Astrocyte (in vitro differentiated cells and primary cell): Measurements from ENCODE around the gene RASA1. TPM values are rescaled to one million over a fixed set of nuclear protein-coding genes. Genes with fewer than 3 reads are reported as not detected.

Source experiments
- DNase-seq: peaks from one replicate; pipeline ENCODE4 v3.0.0-alpha.2; 2010; ENCODE audit warnings: low read depth
- FAIRE-seq: peaks from 2 replicates; lab custom pipeline; 2011; peaks lifted over from hg19 to GRCh38; lab: Jason Lieb, UNC
- H2AFZ ChIP-seq: 2 replicates; pipeline ENCODE4 v1.6.0; 2012; ENCODE audit warnings: low read depth, low read length, inconsistent platforms
- H3K27ac ChIP-seq: 2 replicates; pipeline ENCODE4 v1.5.1; 2011; ENCODE audit warnings: low read depth, low read length, inconsistent platforms
- H3K27me3 ChIP-seq: 2 replicates; pipeline ENCODE4 v1.6.0; 2011; ENCODE audit warnings: low read length, inconsistent platforms; ENCODE audit not compliant: insufficient read depth
- H3K36me3 ChIP-seq: 2 replicates; pipeline ENCODE4 v1.5.1; 2011; ENCODE audit warnings: low read length, inconsistent platforms; ENCODE audit not compliant: insufficient read depth
- H3K4me1 ChIP-seq: 2 replicates; pipeline ENCODE4 v1.5.1; 2011; ENCODE audit warnings: low read length, inconsistent platforms; ENCODE audit not compliant: insufficient read depth
- H3K4me2 ChIP-seq: 2 replicates; pipeline ENCODE4 v1.6.0; 2012; ENCODE audit warnings: low read length, inconsistent platforms
- H3K4me3 ChIP-seq: 2 replicates; pipeline ENCODE4 v1.5.1; 2011; ENCODE audit warnings: low read depth, mild to moderate bottlenecking, low read length, inconsistent platforms; ENCODE audit not compliant: insufficient read depth
- H3K79me2 ChIP-seq: 2 replicates; pipeline ENCODE4 v1.6.0; 2012; ENCODE audit warnings: mild to moderate bottlenecking, low read length, inconsistent platforms; ENCODE audit not compliant: insufficient read depth
- H3K9ac ChIP-seq: 2 replicates; pipeline ENCODE4 v1.6.0; 2012; ENCODE audit warnings: mild to moderate bottlenecking, low read length, inconsistent platforms
- H3K9me3 ChIP-seq: 2 replicates; pipeline ENCODE4 v1.5.1; 2012; ENCODE audit warnings: low read depth, mild to moderate bottlenecking, low read length, inconsistent platforms; ENCODE audit not compliant: insufficient read depth
- H4K20me1 ChIP-seq: 2 replicates; pipeline ENCODE4 v1.6.0; 2012; ENCODE audit warnings: low read length, inconsistent platforms; ENCODE audit not compliant: insufficient read depth
- H3K27ac Mint-ChIP-seq: one replicate; pipeline ENCODE4 v1.8.0; 2021; ENCODE audit warnings: mild to moderate bottlenecking, mixed read lengths; ENCODE audit not compliant: unreplicated experiment
- H3K27me3 Mint-ChIP-seq: one replicate; pipeline ENCODE4 v1.8.0; 2021; ENCODE audit warnings: low read depth, mixed read lengths; ENCODE audit not compliant: unreplicated experiment
- H3K36me3 Mint-ChIP-seq: one replicate; pipeline ENCODE4 v1.8.0; 2021; ENCODE audit warnings: low read depth, mixed read lengths; ENCODE audit not compliant: unreplicated experiment
- H3K4me1 Mint-ChIP-seq: one replicate; pipeline ENCODE4 v1.8.0; 2021; ENCODE audit warnings: low read depth, mixed read lengths; ENCODE audit not compliant: unreplicated experiment
- H3K4me3 Mint-ChIP-seq: one replicate; pipeline ENCODE4 v1.8.0; 2021; ENCODE audit warnings: mild to moderate bottlenecking, moderate library complexity, mixed read lengths; ENCODE audit not compliant: unreplicated experiment
- H3K9me3 Mint-ChIP-seq: one replicate; pipeline ENCODE4 v1.8.0; 2021; ENCODE audit warnings: mild to moderate bottlenecking, mixed read lengths; ENCODE audit not compliant: unreplicated experiment
- CTCF ChIP-seq: IDR thresholded peaks from 2 replicates; pipeline ENCODE4 v1.5.1; 2011; ENCODE audit warnings: low read depth, mild to moderate bottlenecking, inconsistent platforms, low read length, moderate library complexity; ENCODE audit not compliant: insufficient read depth
- EZH2 ChIP-seq: IDR thresholded peaks from 2 replicates; pipeline ENCODE4 v1.6.1; 2012; ENCODE audit warnings: mild to moderate bottlenecking, low read length, inconsistent platforms; ENCODE audit not compliant: insufficient read depth
- total RNA-seq: library from RNA; stranded (reverse); gene quantifications from 2 replicates; pipeline ENCODE4 v1.2.1, GENCODE V29; 2021

RASA1 gene
- total RNA-seq, 1 donor from 2014 or later = 62.8 TPM

GRCh38 chr5:87412630-87413342 lies 145.1 kb downstream of the RASA1 start, which contains the start of gene CCNH:
Gene CCNH (minus strand): TSS chr5:87412930. CDS start chr5:87412794, 136 bp downstream.
- Histone ChIP-seq H3K9ac (peak within 1 kb of the TSS; percentile 99), H3K4me3 (peak within 1 kb of the TSS; percentile 100), H3K4me1 (peaks cover 8% of the 10 kb centered on the region), H2AFZ (peak within 1 kb of the TSS; percentile 88), H3K4me2 (peak within 1 kb of the TSS; percentile 100), H3K36me3 (peaks cover 22% of the 10 kb centered on the region), H4K20me1 (peaks cover 14% of the 10 kb centered on the region), H3K27ac (peak within 1 kb of the TSS; percentile 98), H3K79me2 (peaks cover 47% of the 10 kb centered on the region), H3K27me3 (no peaks in the 10 kb centered on the region), H3K9me3 (no peaks in the 10 kb centered on the region)
- Mint-ChIP-seq H3K9me3 (no peaks in the 10 kb centered on the region), H3K4me1 (peaks cover 8% of the 10 kb centered on the region), H3K27ac (peak within 1 kb of the TSS; percentile 90), H3K27me3 (no peaks in the 10 kb centered on the region), H3K4me3 (peak within 1 kb of the TSS; percentile 97), H3K36me3 (no peaks in the 10 kb centered on the region)
- FAIRE-seq = peak; percentile 56
- TF ChIP-seq EZH2 = no peak
- TF ChIP-seq CTCF = no peak
- DNase-seq = peak; percentile 94

GRCh38 chr5:87413343-87413645 lies 145.6 kb downstream of the RASA1 start:
- Histone ChIP-seq H3K4me1 (peaks cover 8% of the 10 kb centered on the region), H3K4me2 (peak overlapping the region; percentile 100), H3K9ac (peak overlapping the region; percentile 99), H3K36me3 (peaks cover 18% of the 10 kb centered on the region), H4K20me1 (peaks cover 14% of the 10 kb centered on the region), H2AFZ (peak overlapping the region; percentile 82), H3K27ac (peak overlapping the region; percentile 98), H3K9me3 (no peaks in the 10 kb centered on the region), H3K79me2 (peaks cover 43% of the 10 kb centered on the region), H3K4me3 (peak overlapping the region; percentile 100), H3K27me3 (no peaks in the 10 kb centered on the region)
- Mint-ChIP-seq H3K36me3 (no peaks in the 10 kb centered on the region), H3K9me3 (no peaks in the 10 kb centered on the region), H3K4me3 (peak overlapping the region; percentile 97), H3K27ac (peak overlapping the region; percentile 90), H3K4me1 (peaks cover 8% of the 10 kb centered on the region), H3K27me3 (no peaks in the 10 kb centered on the region)
- TF ChIP-seq EZH2 (no peak), CTCF (no peak)
- FAIRE-seq = no peak
- DNase-seq = peak; percentile 15

GRCh38 chr5:87418506-87418905 lies 150.8 kb downstream of the RASA1 start:
- H3K27ac Mint-ChIP-seq = no peak overlapping the region
- H3K4me1 ChIP-seq = no peaks in the 10 kb centered on the region
- no peaks in the 10 kb centered on the region for H4K20me1 ChIP-seq
- no peak overlapping the region for H3K9ac ChIP-seq
- H3K36me3 Mint-ChIP-seq = no peaks in the 10 kb centered on the region
- no peak for FAIRE-seq
- H3K4me3 ChIP-seq = no peak overlapping the region
- H3K4me2 ChIP-seq = no peak overlapping the region
- H3K9me3 ChIP-seq = no peaks in the 10 kb centered on the region
- TF ChIP-seq CTCF (no peak), EZH2 (no peak)
- no peaks in the 10 kb centered on the region for H3K79me2 ChIP-seq
- H3K9me3 Mint-ChIP-seq = peaks cover 2% of the 10 kb centered on the region
- no peaks in the 10 kb centered on the region for H3K27me3 ChIP-seq
- peaks cover 4% of the 10 kb centered on the region for H3K4me1 Mint-ChIP-seq
- H3K27ac ChIP-seq = no peak overlapping the region
- H2AFZ ChIP-seq = no peak overlapping the region
- H3K36me3 ChIP-seq = no peaks in the 10 kb centered on the region
- no peak overlapping the region for H3K4me3 Mint-ChIP-seq
- no peaks in the 10 kb centered on the region for H3K27me3 Mint-ChIP-seq
- no peak for DNase-seq
